GM12878 (cell line): ENCODE results near the gene POGZ. TPM values are rescaled to one million over a fixed set of nuclear protein-coding genes. Genes with fewer than 3 reads are reported as not detected.
A peak's percentile ranks its signal among the peaks of the same experiment; 100 is the strongest.

Experiments used
- ATAC-seq: fragments of 200-7000 bp; cut with Tn5 transposase; 3 replicates; pipeline ENCODE4 v1.9.1; 2020; ENCODE audit warnings: mild to moderate bottlenecking, moderate library complexity
- BruUV-seq: library from RNA; stranded (reverse); fragments of 400-500 nt; replicated peaks from 2 replicates; lab custom pipeline; 2021; lab: Mats Ljungman, UMichigan
- CTCF ChIA-PET: fragments of 300-600 bp; sonication (Branson Sonifier 250); formaldehyde crosslinking; extraction: SDS; loops from one replicate; lab custom pipeline; 2021; ENCODE audit warnings: inconsistent platforms; lab: Yijun Ruan, JAX
- POLR2A ChIA-PET: fragments of 350-600 bp; formaldehyde crosslinking; extraction: SDS; loops from one replicate; lab custom pipeline; 2021; ENCODE audit warnings: inconsistent platforms; lab: Charles Lee
- RAD21 ChIA-PET: fragments of 300-600 bp; sonication (Branson Sonifier 250); formaldehyde crosslinking; loops from one replicate; lab custom pipeline; 2023; ENCODE audit warnings: antibody characterized with exemption; ENCODE audit not compliant: unreplicated experiment; lab: Charles Lee
- SMC1A ChIA-PET: fragments of 300-600 bp; sonication (Branson Sonifier 250); formaldehyde crosslinking; loops from one replicate; lab custom pipeline; 2023; ENCODE audit not compliant: unreplicated experiment, uncharacterized antibody; lab: Charles Lee
- DNase-seq: peaks from one replicate; pipeline ENCODE4 v3.0.0-alpha.2; 2011; ENCODE audit warnings: low read depth, low spot score
- FAIRE-seq: peaks from 3 replicates; lab custom pipeline; 2011; peaks lifted over from hg19 to GRCh38; lab: Jason Lieb, UNC
- H2AFZ ChIP-seq: 2 replicates; pipeline ENCODE4 v1.6.0; 2011; ENCODE audit warnings: low read depth, low read length, control low read depth; ENCODE audit not compliant: control insufficient read depth
- H3K27ac ChIP-seq: 2 replicates; pipeline ENCODE4 v1.5.1; 2011; ENCODE audit warnings: control low read depth; ENCODE audit not compliant: control insufficient read depth, insufficient read depth
- H3K27me3 ChIP-seq, 2 experiments: replicated peaks in 1 of 2; 2 replicates each; pipeline versions ENCODE4 v1.6.0 to v1.6.1; 2011; ENCODE audit warnings: low read length in 1 of 2; ENCODE audit not compliant: control insufficient read depth in 2 of 2, insufficient read depth in 2 of 2
- H3K36me3 ChIP-seq, 2 experiments: 2 replicates each; pipeline ENCODE4 v1.5.1; 2011; ENCODE audit warnings: low read length in 1 of 2; ENCODE audit not compliant: control insufficient read depth in 2 of 2, insufficient read depth in 2 of 2
- H3K4me1 ChIP-seq: 2 replicates; pipeline ENCODE4 v1.6.1; 2011; ENCODE audit warnings: mild to moderate bottlenecking, low read length, moderate library complexity, mixed read lengths; ENCODE audit not compliant: control insufficient read depth, insufficient read depth
- H3K4me2 ChIP-seq: 2 replicates; pipeline ENCODE4 v1.6.0; 2011; ENCODE audit warnings: control low read depth; ENCODE audit not compliant: control insufficient read depth, insufficient read depth
- H3K4me3 ChIP-seq: fragments of 200-600 bp; sonication (generic); 2 replicates; pipeline ENCODE4 v1.5.1; 2016
- H3K79me2 ChIP-seq: 2 replicates; pipeline ENCODE4 v1.6.0; 2011; ENCODE audit warnings: low read length; ENCODE audit not compliant: control insufficient read depth, insufficient read depth
- H3K9ac ChIP-seq: 2 replicates; pipeline ENCODE4 v1.8.0; 2011; ENCODE audit warnings: low read length, control low read depth, mixed read lengths; ENCODE audit not compliant: control insufficient read depth, insufficient read depth
- H3K9me3 ChIP-seq: replicated peaks from 3 replicates; pipeline ENCODE4 v1.5.1; 2011; ENCODE audit warnings: mild to moderate bottlenecking, low read length; ENCODE audit not compliant: control insufficient read depth, insufficient read depth
- H4K20me1 ChIP-seq: 2 replicates; pipeline ENCODE4 v1.6.0; 2011; ENCODE audit not compliant: control insufficient read depth, insufficient read depth
- NFIC ChIP-seq: IDR thresholded peaks from 2 replicates; pipeline ENCODE4 v1.6.1; 2012; ENCODE audit warnings: low read depth, mild to moderate bottlenecking, inconsistent platforms, low read length, moderate library complexity
- SMAD5 ChIP-seq: IDR thresholded peaks from 2 replicates; pipeline ENCODE4 v1.6.1; 2016; ENCODE audit warnings: antibody characterized with exemption, low read depth
- WGBS: methylation state at CpG from one replicate; pipeline ENCODE4 v1.1.6; 2016; ENCODE audit warnings: low lambda C conversion rate; ENCODE audit not compliant: insufficient replicate concordance, insufficient coverage; ENCODE audit errors: missing lambda C conversion rate; 5-methylcytosine and 5-hydroxymethylcytosine counted together
- in situ Hi-C: fragments of 300-500 bp; cut with MboI; formaldehyde crosslinking; loops from 9 replicates; pipeline ENCODE4 v1.14.3; 2018; ENCODE audit warnings: mixed read lengths
- intact Hi-C: fragments of 100-400 bp; cut with micrococcal nuclease; formaldehyde crosslinking; loops from one replicate; pipeline ENCODE4 v1.14.2; 2022; ENCODE audit not compliant: unreplicated experiment
- polyA plus RNA-seq, 11 experiments: library from polyadenylated mRNA; depleted of rRNA in 4 of 11; unstranded in 6 of 11; stranded (reverse) in 5 of 11; fragments of >200 nt; fragmentation: Nextera tagmentation in 4 of 11; fragmentation: Illumina TruSeq in 1 of 11; extraction: Ambion mirVana in 4 of 11; extraction: Trizol in 1 of 11; gene quantifications; 1 replicate in 1 of 11; 2 replicates in 10 of 11; pipeline versions ENCODE4 v1.2.1 to v1.2.3, GENCODE V29; 2011 to 2016; ENCODE audit warnings: inconsistent platforms in 2 of 11, missing spikeins in 2 of 11, low read depth in 1 of 11
- total RNA-seq, 4 experiments: library from RNA; depleted of rRNA in 3 of 4; stranded (reverse); fragments of >200 nt in 3 of 4; fragmentation: Illumina TruSeq in 1 of 4; extraction: Trizol in 1 of 4; gene quantifications; 2 replicates each; pipeline versions ENCODE4 v1.2.1 to v1.2.3, GENCODE V29; 2013 to 2021

POGZ gene
- total and polyA plus RNA-seq, 10 of the 15 experiments (the other 5 are each of a cell fraction or from before 2014, with no cell fraction given), result 11.3 to 80.6 (median 35.8) TPM

DNA sequence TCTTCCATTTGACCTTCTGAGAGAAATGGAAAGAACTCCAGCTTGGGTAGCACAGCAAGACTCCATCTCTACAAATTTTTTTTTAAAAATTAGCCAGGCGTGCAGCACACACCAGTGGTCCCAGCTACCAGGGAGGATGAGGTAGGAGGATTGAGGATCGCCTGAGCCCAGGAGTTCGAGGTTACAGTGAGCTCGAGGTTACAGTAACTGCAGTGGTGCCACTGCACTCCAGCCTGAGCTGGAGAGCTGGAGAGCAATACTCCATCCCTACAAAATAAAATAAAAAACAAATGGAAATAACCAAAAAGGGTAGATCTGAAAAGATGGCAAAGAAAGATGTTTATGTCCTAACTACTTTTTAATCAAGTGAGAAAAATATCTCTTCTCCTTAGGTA, 14.5 kb downstream of the POGZ start:
- Histone ChIP-seq H3K4me3 (0 out of 2 replicates have a peak overlapping the region, but pooled peaks have one; percentile 5), H3K36me3 (peaks cover 2 to 12% of the 10 kb centered on the region in 2 experiments; a peak in 3 of 4 replicates), H3K9me3 (no peaks in the 10 kb centered on the region), H3K4me2 (peak overlapping the region; percentile 39), H3K4me1 (peaks cover 11% of the 10 kb centered on the region), H3K9ac (no peak overlapping the region), H3K27ac (peak overlapping the region; percentile 40), H4K20me1 (no peaks in the 10 kb centered on the region), H3K79me2 (peaks cover 91% of the 10 kb centered on the region), H2AFZ (no peak overlapping the region), H3K27me3 (no peaks in the 10 kb centered on the region)
- RAD21 ChIA-PET, result interaction anchor here (0.6 to 2.5 kb wide), 16 partner anchors 10 to 462 kb away, joined by 3 to 20 read pairs (median 5); partner anchors contain the start of genes MRPL9 and POGZ
- CTCF ChIA-PET, result interaction anchor here (0.6 to 2.5 kb wide), 32 partner anchors 10 to 400 kb away, joined by 3 to 33 read pairs (median 4); partner anchors contain the start of genes C2CD4D, POGZ and PSMB4
- in situ Hi-C loops, result loop anchor here (5.0 to 10.0 kb wide), 2 partner anchors 68 to 390 kb away; partner anchors contain the start of genes C2CD4D, CGN and RORC
- no TSS peak for BruUV-seq
- ATAC-seq (peak; percentile 45), DNase-seq (no peak), FAIRE-seq (no peak)
- WGBS, result 14% methylated on average over 4 of the region's 4 CpGs
- intact Hi-C loops, result loop anchor here (1.0 to 5.0 kb wide), 4 partner anchors 68 to 392 kb away; partner anchors contain the start of gene CGN
- SMC1A ChIA-PET, result interaction anchor here (0.6 to 2.5 kb wide), 22 partner anchors 9 to 437 kb away, joined by 3 to 30 read pairs (median 4); partner anchors contain the start of genes C2CD4D, CGN, PI4KB and POGZ
- TF ChIP-seq SMAD5 (no peak), NFIC (0 out of 2 replicates have a peak, but pooled peaks have one; percentile 6)
- POLR2A ChIA-PET, result interaction anchor here (0.5 to 0.8 kb wide), 4 partner anchors 14 to 340 kb away, joined by 3 to 4 read pairs (median 4); no protein-coding TSS in a partner anchor
